Prostate gland (tissue), 2 donors: Measurements from ENCODE around the gene ERCC4. TPM values are rescaled to one million over a fixed set of nuclear protein-coding genes. Genes with fewer than 3 reads are reported as not detected.
A peak's percentile ranks its signal among the peaks of the same experiment; 100 is the strongest.

Source experiments
- DNase-seq: peaks from one replicate; pipeline ENCODE4 v3.0.0-alpha.2; 2019; ENCODE audit warnings: low spot score
- H3K27ac ChIP-seq, 2 donors: fragments of 200-600 bp; sonication (generic); 2 replicates each; pipeline ENCODE4 v1.5.1; 2017 to 2019
- H3K27me3 ChIP-seq: fragments of 200-600 bp; sonication (generic); replicated peaks from 2 replicates; pipeline ENCODE4 v1.5.1; 2019; ENCODE audit not compliant: insufficient read depth
- H3K36me3 ChIP-seq, 2 donors: fragments of 200-600 bp; sonication (generic); 1 replicate in 1 of 2; 2 replicates in 1 of 2; pipeline versions ENCODE4 v1.5.1 to v1.8.1; 2017 to 2019
- H3K4me1 ChIP-seq: fragments of 200-600 bp; sonication (generic); replicated peaks from 2 replicates; pipeline ENCODE4 v1.5.1; 2019
- H3K4me3 ChIP-seq, 2 donors: fragments of 200-600 bp; sonication (generic); 2 replicates each; pipeline ENCODE4 v1.5.1; 2017 to 2019
- H3K9me3 ChIP-seq: fragments of 200-600 bp; sonication (generic); 2 replicates; pipeline ENCODE4 v1.5.1; 2017
- POLR2A ChIP-seq: fragments of 450-650 bp; IDR thresholded peaks from one replicate; pipeline ENCODE4 v1.6.1; 2016; ENCODE audit warnings: antibody characterized with exemption, mild to moderate bottlenecking
- POLR2AphosphoS5 ChIP-seq: sonication (generic); formaldehyde crosslinking; IDR thresholded peaks from one replicate; pipeline ENCODE4 v1.6.1; 2017; ENCODE audit warnings: antibody characterized with exemption
- WGBS: methylation state at CpG from one replicate; pipeline ENCODE4 v1.1.5; 2018; 5-methylcytosine and 5-hydroxymethylcytosine counted together
- intact Hi-C: fragments of 100-400 bp; cut with DNase I; formaldehyde crosslinking; loops from one replicate; pipeline ENCODE4 v1.14.2; 2022
- total RNA-seq, 2 donors: library from RNA; depleted of rRNA; stranded (reverse); fragments of >200 nt; gene quantifications; one replicate each; pipeline ENCODE4 v1.1.0, GENCODE V29; 2016
- TF ChIP-seq, protein P1 (sequence below), 4 experiments: fragments of 200-600 bp in 2 of 4; fragments of 450-650 bp in 2 of 4; sonication (generic) in 2 of 4; IDR thresholded peaks; 1 replicate in 3 of 4; 2 replicates in 1 of 4; pipeline ENCODE4 v1.5.1; 2016 to 2019; ENCODE audit warnings: antibody characterized with exemption in 4 of 4, mild to moderate bottlenecking in 2 of 4, moderate library complexity in 2 of 4

ERCC4 gene
- total RNA-seq, 2 donors from 2014 or later, result 7.6 to 13.3 TPM

DNA sequence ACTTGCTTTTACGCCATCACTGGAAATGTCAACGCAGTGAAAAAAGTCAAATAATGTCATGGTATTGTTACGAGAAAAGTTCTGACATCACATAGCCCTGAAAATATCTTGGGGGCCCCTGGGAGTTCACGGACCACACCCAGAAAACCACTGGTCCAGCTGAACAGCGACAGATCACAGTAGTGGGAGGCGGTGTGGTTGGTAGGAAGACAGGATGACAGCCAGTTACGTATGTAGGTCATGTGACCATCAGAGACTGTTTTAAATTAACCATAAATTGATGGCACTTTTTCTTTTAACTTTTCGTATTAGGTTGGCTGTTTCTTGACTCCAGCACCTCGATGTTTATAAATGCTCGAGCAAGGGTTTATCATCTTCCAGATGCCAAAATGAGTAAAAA, 11.9 kb downstream of the ERCC4 start:
- intact Hi-C loops, result no loop called here
- Histone ChIP-seq H3K4me1 (peaks cover 4% of the 10 kb centered on the region), H3K27me3 (no peaks in the 10 kb centered on the region), H3K4me3 (no peak overlapping the region), H3K9me3 (no peaks in the 10 kb centered on the region), H3K36me3 (no peaks in the 10 kb centered on the region), H3K27ac (no peak overlapping the region)
- TF ChIP-seq, protein P1, sequence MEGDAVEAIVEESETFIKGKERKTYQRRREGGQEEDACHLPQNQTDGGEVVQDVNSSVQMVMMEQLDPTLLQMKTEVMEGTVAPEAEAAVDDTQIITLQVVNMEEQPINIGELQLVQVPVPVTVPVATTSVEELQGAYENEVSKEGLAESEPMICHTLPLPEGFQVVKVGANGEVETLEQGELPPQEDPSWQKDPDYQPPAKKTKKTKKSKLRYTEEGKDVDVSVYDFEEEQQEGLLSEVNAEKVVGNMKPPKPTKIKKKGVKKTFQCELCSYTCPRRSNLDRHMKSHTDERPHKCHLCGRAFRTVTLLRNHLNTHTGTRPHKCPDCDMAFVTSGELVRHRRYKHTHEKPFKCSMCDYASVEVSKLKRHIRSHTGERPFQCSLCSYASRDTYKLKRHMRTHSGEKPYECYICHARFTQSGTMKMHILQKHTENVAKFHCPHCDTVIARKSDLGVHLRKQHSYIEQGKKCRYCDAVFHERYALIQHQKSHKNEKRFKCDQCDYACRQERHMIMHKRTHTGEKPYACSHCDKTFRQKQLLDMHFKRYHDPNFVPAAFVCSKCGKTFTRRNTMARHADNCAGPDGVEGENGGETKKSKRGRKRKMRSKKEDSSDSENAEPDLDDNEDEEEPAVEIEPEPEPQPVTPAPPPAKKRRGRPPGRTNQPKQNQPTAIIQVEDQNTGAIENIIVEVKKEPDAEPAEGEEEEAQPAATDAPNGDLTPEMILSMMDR (IDR thresholded peaks at IDR 0.05), result no peak
- TF ChIP-seq POLR2AphosphoS5 (no peak), POLR2A (no peak)
- WGBS, result 82% methylated on average over 10 of the region's 10 CpGs
- DNase-seq, result no peak

DNA sequence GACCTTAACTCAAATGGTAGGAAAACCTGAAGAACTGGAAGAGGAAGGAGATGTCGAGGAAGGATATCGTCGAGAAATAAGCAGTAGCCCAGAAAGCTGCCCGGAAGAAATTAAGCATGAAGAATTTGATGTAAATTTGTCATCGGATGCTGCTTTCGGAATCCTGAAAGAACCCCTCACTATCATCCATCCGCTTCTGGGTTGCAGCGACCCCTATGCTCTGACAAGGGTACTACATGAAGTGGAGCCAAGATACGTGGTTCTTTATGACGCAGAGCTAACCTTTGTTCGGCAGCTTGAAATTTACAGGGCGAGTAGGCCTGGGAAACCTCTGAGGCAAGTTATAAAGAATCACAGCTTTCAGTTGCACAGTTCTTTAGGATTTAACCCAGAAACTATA, 15.5 kb downstream of the ERCC4 start:
- Histone ChIP-seq H3K9me3 (no peaks in the 10 kb centered on the region), H3K4me3 (no peak overlapping the region), H3K4me1 (peaks cover 5% of the 10 kb centered on the region), H3K27ac (peak overlapping the region in 1 of 2 donors; percentile 37), H3K36me3 (no peaks in the 10 kb centered on the region), H3K27me3 (no peaks in the 10 kb centered on the region)
- 81% methylated on average over 12 of the region's 12 CpGs for WGBS
- intact Hi-C loops, result no loop called here
- DNase-seq, result no peak
- TF ChIP-seq POLR2AphosphoS5, result no peak
- TF ChIP-seq, protein P1 (IDR thresholded peaks at IDR 0.05), result peak in 1 of 4 experiments; percentile 22

DNA sequence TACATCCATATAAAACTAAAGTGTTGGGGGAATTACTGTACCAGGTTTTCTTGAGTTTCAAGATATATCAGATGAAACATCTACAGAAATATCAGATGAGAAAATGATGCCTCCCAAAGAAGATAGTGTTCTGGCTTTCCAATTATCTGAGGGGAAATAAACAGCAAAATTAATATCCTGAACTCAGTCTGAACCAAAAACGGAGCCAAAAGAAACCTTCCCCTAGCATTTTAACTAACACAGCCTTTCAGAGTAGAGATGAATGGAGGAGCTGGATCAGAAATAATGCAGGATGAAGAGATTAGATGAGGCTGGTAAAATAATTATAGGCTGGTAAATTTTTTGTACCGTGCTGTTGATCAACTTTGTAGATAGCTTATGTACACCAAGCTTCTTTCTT, 16.2 kb downstream of the ERCC4 start:
- 18% methylated on average over 2 of the region's 2 CpGs for WGBS
- peak overlapping the region; percentile 37 to 45 for H3K27ac ChIP-seq
- no peak for DNase-seq
- peaks cover 7% of the 10 kb centered on the region for H3K4me1 ChIP-seq
- H3K9me3 ChIP-seq, result no peaks in the 10 kb centered on the region
- H3K27me3 ChIP-seq, result no peaks in the 10 kb centered on the region
- no peak for TF ChIP-seq POLR2AphosphoS5
- no peak for TF ChIP-seq POLR2A
- TF ChIP-seq, protein P1 (IDR thresholded peaks at IDR 0.05), result no peak
- no peaks in the 10 kb centered on the region for H3K36me3 ChIP-seq
- intact Hi-C loops, result no loop called here
- H3K4me3 ChIP-seq, result no peak overlapping the region

DNA sequence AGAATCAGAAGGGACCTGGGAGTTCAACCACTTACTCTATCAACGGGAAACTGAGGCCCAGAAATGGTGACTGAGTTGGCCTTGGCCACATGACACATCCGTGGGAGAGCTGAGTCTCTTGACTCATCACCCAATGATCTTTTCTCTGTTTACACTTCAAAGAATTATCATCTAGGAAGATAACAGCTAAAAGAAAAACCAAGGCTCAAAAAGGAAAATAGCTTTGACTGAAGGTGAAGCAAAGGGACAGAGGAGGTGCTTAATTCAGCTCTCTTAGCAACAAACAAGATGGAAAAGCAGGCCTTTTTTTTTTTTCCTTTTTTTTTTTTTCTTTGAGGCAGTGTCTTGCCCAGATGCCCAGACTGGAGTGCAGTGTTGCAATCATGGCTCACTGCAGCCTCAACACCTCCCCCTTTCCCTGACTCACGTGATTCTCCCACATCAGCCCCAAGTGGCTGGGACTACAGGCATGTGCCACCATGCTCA, 16.7 kb downstream of the ERCC4 start:
- WGBS, result 16% methylated on average over 3 of the region's 3 CpGs
- no peaks in the 10 kb centered on the region for H3K27me3 ChIP-seq
- no peaks in the 10 kb centered on the region for H3K9me3 ChIP-seq
- peak overlapping the region; percentile 37 to 45 for H3K27ac ChIP-seq
- intact Hi-C loops, result no loop called here
- TF ChIP-seq, protein P1 (IDR thresholded peaks at IDR 0.05), result no peak
- peak; percentile 14 for TF ChIP-seq POLR2AphosphoS5
- H3K36me3 ChIP-seq, result no peaks in the 10 kb centered on the region
- DNase-seq, result peak; percentile 54
- H3K4me1 ChIP-seq, result peaks cover 7% of the 10 kb centered on the region
- H3K4me3 ChIP-seq, result no peak overlapping the region

DNA sequence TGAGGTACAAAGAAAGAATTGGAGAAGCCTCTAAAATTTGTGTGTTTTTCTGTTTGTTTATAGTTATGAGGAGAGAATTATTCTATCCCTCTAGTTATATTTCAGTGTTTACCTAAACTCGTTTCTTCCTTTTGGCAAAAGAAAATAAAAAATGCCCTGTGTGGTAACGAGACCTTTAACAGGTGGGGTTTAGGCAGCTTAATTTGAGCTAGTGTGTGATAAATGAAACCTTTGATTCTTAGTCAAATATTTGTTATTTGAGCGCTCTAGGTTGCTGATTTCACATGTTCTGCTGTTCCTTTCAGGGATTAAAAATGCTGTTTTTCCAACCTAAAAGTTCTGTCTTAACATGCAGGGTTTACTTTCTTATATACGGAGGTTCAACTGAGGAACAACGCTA, 17.5 kb downstream of the ERCC4 start:
- Histone ChIP-seq H3K4me1 (peaks cover 7% of the 10 kb centered on the region), H3K4me3 (no peak overlapping the region), H3K27ac (peak overlapping the region; percentile 37 to 45), H3K36me3 (no peaks in the 10 kb centered on the region), H3K27me3 (no peaks in the 10 kb centered on the region), H3K9me3 (no peaks in the 10 kb centered on the region)
- intact Hi-C loops, result no loop called here
- no peak for DNase-seq
- WGBS, result 41% methylated on average over 5 of the region's 5 CpGs
- TF ChIP-seq, protein P1 (IDR thresholded peaks at IDR 0.05), result no peak
- TF ChIP-seq POLR2A (no peak), POLR2AphosphoS5 (no peak)
